Psoas muscle (tissue), 8 donors: ENCODE data around the gene SLAMF7. TPM values are rescaled to one million over a fixed set of nuclear protein-coding genes. Genes with fewer than 3 reads are reported as not detected.
"Not testable (repeated sequence)": the region's sequence is repeated elsewhere in the genome, so short reads cannot be mapped to it uniquely, and the experiment has no call there.

Source experiments
- ATAC-seq, 4 donors: fragments of 200-7000 bp; cut with Tn5 transposase; one replicate each; pipeline ENCODE4 v1.9.1; 2020; ENCODE audit warnings: moderate library complexity in 3 of 4, mild to moderate bottlenecking in 2 of 4
- DNase-seq, 2 donors: peaks; one replicate each; pipeline ENCODE4 v3.0.0-alpha.2; 2020
- H3K27ac ChIP-seq: fragments of 200-600 bp; one replicate; pipeline ENCODE4 v1.8.0; 2022
- H3K27me3 ChIP-seq, 3 donors: fragments of 200-600 bp in 1 of 3; one replicate each; pipeline versions ENCODE4 v1.6.1 to v1.8.0; 2013 to 2022; ENCODE audit warnings: low read length in 2 of 3, mild to moderate bottlenecking in 2 of 3, moderate library complexity in 1 of 3; ENCODE audit not compliant: insufficient read depth in 3 of 3
- H3K36me3 ChIP-seq, 2 donors: fragments of 200-600 bp in 1 of 2; one replicate each; pipeline versions ENCODE4 v1.6.1 to v1.8.0; 2013 to 2022; ENCODE audit warnings: low read depth in 1 of 2, mild to moderate bottlenecking in 1 of 2, moderate library complexity in 1 of 2; ENCODE audit not compliant: insufficient read depth in 1 of 2
- H3K4me1 ChIP-seq: fragments of 200-600 bp; one replicate; pipeline ENCODE4 v1.8.0; 2022
- H3K4me3 ChIP-seq: fragments of 200-600 bp; one replicate; pipeline ENCODE4 v1.8.0; 2022; ENCODE audit warnings: mild to moderate bottlenecking
- H3K9me3 ChIP-seq: fragments of 200-600 bp; one replicate; pipeline ENCODE4 v1.8.0; 2022
- CTCF ChIP-seq: fragments of 200-600 bp; IDR thresholded peaks from one replicate; pipeline ENCODE4 v1.8.0; 2022; ENCODE audit warnings: antibody characterized with exemption
- WGBS, 3 donors: extraction: QIAGEN DNeasy Blood & Tissue Kit; methylation state at CpG; one replicate each; pipeline versions ENCODE4 v1.1.6 to v1.1.7; 2013; 5-methylcytosine and 5-hydroxymethylcytosine counted together
- intact Hi-C, 2 donors: fragments of 100-400 bp; cut with DNase I; formaldehyde crosslinking; loops; one replicate each; pipeline versions ENCODE4 v1.11.0 to v1.14.2; 2022
- polyA plus RNA-seq, 3 donors: library from polyadenylated mRNA; stranded (reverse); fragments of 200-250 nt; gene quantifications; one replicate each; pipeline ENCODE4 v1.2.3, GENCODE V29; 2013
- total RNA-seq, 4 donors: library from RNA; stranded (reverse); fragmentation: NEBNext Ultra II Directional in 2 of 4; extraction: Animal tissue kit (Norgen Biotek cat#: 25700) in 2 of 4; gene quantifications; one replicate each; pipeline versions ENCODE4 v1.2.1 to v1.2.4, GENCODE V29; 2021 to 2023
- donor health status: healthy with polysubstance abuse.
- donor health status: DM: no; HTN: no; CAD: no; lungs with moderate emphysema.
- donor health status: Bipolar disorder and iron deficiency.
- donor health status: healthy.
- donor health status: DM: yes; HTN: yes; CAD: no.
- donor health status: DM: no; HTN: no; CAD: no.
- donor health status: DM: no; HTN: no; CAD: no.
- donor health status: DM: yes; HTN: yes; CAD: no.

The SLAMF7 gene
- total and polyA plus RNA-seq, 7 donors, result 0.06 to 0.79 (median 0.38) TPM; not detected in 1

DNA sequence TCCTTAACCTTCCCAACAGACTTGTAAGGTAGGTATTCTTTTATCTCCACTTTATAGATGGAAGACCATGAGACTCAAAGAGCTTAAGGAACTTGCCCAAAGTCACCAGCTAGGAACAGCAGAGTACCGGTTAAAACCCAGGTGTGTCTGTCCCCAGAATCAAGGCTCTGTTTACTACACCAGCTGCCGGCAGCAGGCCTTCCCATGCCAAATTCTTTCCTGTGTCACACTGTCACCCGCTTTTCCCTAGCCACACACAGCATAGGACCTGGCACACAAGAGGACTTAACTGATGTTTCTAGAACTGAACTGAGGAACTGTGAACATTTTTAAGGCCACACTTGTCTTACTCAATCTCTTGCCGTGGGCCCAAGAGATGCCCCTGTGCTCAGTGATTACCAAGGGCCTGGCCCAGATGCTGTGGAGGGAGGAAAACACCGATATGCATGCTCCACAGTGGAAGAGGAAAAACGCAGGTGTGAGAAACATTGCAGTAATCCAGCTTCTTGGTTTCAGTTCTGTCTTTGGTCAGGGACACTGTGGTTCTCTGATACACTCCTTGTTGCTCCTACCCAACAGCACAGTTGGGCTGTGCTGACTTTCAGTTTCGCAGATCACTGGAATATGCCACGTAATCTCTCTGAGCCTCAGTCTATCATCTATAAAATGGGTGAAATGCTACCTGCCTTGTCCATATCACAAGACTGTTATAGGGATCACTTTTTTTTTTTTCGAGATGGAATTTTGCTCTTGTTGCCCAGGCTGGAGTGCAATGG is 43.1 kb downstream of the SLAMF7 start:
- Histone ChIP-seq H3K9me3 (no peaks in the 10 kb centered on the region), H3K27me3 (no peaks in the 10 kb centered on the region), H3K4me3 (no peak overlapping the region), H3K27ac (no peak overlapping the region), H3K36me3 (no peaks in the 10 kb centered on the region), H3K4me1 (no peaks in the 10 kb centered on the region)
- intact Hi-C loops, result no loop called here
- ATAC-seq (no peak), DNase-seq (no peak)
- WGBS, 3 donors, result 68 to 75% (median 74%) methylated on average over 9 of the region's 9 CpGs
- no peak for TF ChIP-seq CTCF

GRCh38 chr1:160782988-160783765 is 44.1 kb downstream of the SLAMF7 start:
- H3K36me3 ChIP-seq, ATAC-seq, H3K4me3 ChIP-seq, intact Hi-C loops, H3K9me3 ChIP-seq, H3K27ac ChIP-seq, H3K27me3 ChIP-seq, DNase-seq, H3K4me1 ChIP-seq: not testable (repeated sequence)
- 87 to 91% (median 88%) methylated on average over 19 to 23 of the region's 25 CpGs for WGBS, 3 donors

DNA sequence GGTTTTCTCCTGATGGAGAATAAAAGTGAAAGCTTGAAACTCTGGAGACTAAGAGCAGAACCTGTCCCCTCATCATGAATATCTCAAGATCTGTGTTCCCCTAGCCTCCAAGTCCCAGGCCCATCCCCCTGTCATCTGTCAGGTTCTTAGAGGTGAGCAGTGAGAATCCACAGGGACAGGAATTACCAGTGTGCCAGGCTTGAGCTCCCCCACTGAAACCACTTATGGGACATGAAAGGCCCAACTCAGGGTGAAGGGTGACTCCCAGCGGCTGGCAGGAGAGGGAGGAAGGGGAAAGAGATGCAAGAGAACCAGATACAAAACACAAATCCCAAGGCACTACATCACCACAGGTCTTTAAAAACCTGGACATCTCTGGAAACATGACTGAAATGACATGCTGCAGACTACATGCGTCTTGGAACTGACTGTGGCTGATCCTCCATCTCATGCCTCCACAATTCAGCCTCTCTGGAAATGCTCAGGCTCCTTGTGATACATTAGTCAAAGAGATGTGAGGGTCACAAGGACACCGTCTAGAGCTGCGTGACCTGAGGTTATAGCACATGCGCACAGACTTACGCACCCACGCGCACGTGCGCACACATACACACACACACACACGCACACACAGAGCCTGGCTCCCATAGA is 50.1 kb downstream of the SLAMF7 start:
- Histone ChIP-seq H3K27ac (no peak overlapping the region), H3K4me1 (no peaks in the 10 kb centered on the region)
- WGBS, 3 donors, result 91 to 94% (median 94%) methylated on average over 11 of the region's 11 CpGs

GRCh38 chr1:160789702-160790611 is 50.9 kb downstream of the SLAMF7 start:
- Histone ChIP-seq H3K9me3 (no peaks in the 10 kb centered on the region), H3K4me3 (no peak overlapping the region), H3K27me3 (peaks cover 0 to 2% (median 0%) of the 10 kb centered on the region in 3 donors), H3K27ac (no peak overlapping the region), H3K36me3 (no peaks in the 10 kb centered on the region), H3K4me1 (no peaks in the 10 kb centered on the region)
- no peak for TF ChIP-seq CTCF
- ATAC-seq (no peak), DNase-seq (no peak)
- intact Hi-C loops, result no loop called here
- 83 to 87% (median 86%) methylated on average over 13 of the region's 13 CpGs for WGBS, 3 donors

More for the DNA sequence above, 50.1 kb downstream of the SLAMF7 start:
- no peak overlapping the region for H3K4me3 ChIP-seq
- ATAC-seq, result no peak
- peaks cover 0 to under 1% (median 0%) of the 10 kb centered on the region in 3 donors for H3K27me3 ChIP-seq
- intact Hi-C loops, result no loop called here
- DNase-seq, result no peak
- no peaks in the 10 kb centered on the region for H3K36me3 ChIP-seq
- TF ChIP-seq CTCF, result no peak
- no peaks in the 10 kb centered on the region for H3K9me3 ChIP-seq
